ENCODE results near the gene CERS2. TPM values are rescaled to one million over a fixed set of nuclear protein-coding genes. Genes with fewer than 3 reads are reported as not detected.

CERS2 gene, protein sequence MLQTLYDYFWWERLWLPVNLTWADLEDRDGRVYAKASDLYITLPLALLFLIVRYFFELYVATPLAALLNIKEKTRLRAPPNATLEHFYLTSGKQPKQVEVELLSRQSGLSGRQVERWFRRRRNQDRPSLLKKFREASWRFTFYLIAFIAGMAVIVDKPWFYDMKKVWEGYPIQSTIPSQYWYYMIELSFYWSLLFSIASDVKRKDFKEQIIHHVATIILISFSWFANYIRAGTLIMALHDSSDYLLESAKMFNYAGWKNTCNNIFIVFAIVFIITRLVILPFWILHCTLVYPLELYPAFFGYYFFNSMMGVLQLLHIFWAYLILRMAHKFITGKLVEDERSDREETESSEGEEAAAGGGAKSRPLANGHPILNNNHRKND
- polyA plus RNA-seq (ENCODE audit: insufficient read length in 4 of 4), result 100 to 1,000 TPM; 275 to 297 (median 293) TPM

DNA sequence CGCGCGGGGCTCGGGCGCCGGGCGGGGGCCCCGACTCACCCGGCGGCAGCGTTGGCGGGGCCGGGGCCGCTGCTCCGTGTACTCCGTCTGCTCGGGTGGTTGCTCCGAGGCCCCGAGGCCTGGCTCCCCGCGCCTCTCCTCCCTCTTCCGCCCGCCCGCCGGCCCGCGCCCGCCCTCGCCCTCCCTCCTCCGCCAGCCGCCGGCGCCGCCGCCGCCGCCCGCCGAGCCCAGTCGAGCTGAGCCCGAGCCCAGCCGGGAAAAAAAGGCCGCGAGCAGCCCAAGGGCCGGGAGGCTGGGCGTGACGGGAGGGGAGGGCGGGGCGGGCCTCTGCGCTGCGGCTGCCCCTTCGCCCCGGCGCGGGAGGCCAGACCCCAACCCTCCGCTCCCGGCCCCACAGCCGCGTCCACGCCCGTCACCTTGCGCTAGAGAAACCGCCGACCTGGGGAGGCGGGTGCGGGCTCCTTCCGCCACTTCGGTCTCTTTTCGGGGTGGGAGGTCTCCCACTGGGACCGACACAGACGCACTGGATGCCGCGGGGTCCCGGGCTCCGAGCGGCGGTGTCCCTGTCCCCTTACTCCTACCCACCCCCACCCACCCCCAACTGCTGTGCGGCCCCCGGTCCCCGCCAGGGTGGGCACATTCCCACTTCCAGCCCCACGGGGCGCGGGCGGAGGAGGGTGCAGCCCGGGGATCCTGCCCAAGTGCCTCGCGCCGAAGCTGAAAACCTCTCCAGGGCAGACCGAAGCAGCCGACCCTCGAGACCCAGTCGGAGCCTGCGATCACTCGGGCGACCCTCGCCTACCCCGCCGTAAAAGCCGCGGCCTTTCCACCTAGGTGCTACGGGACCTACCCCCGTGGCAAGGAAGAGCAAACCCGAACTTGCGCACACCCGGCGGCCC is at the start of gene CERS2:
TSS of gene CERS2 (minus strand) at position 256 of the 899 bp plus-strand sequence. CDS start 5,745 bp downstream, outside the sequence.
- DNase-seq (ENCODE audit: low read depth in 4 of 4, low spot score in 2 of 4), result peak in 2 of 4 donors; percentile 69 to 71

GRCh38 chr1:151013518-151013917 is 38.9 kb upstream of the CERS2 start:
- peak in 2 of 4 donors; percentile 58 to 75 for DNase-seq (ENCODE audit: low read depth in 4 of 4, low spot score in 2 of 4)

DNA sequence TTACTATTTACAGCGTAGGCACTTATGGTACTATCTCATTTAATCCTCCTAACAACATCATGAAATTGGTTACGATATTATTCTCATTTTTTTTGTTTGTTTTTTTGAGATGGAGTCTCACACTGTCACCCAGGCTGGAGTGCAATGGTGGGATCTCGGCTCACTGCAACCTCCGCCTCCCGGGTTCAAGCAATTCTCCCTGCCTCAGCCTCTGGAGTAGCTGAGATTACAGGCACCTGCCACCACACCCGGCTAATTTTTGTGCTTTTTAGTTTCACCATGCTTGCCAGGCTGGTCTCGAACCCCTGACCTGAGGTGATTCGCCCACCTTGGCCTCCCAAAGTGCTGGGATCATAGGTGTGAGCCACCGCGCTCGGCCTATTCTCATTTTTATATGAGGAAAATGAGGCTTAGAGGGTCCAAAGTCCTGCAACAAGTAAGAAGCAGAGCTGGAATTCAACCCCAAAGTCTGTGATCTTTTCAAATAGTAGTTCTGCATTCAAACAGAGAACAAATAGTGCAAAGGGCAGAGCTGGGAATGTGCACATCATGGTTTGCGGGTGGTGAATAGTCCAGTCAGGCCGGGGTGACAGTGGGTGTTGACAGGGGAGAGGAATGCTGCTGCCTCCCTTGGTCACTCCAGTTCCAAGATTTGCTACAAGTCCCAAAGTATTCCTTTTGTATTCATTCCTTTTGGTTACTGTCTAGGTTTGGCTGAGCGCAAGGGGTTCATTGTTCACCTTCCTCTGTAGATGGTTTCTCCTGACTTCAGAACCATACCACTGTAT is 38.2 kb upstream of the CERS2 start:
- DNase-seq (ENCODE audit: low read depth in 4 of 4, low spot score in 2 of 4), result no peak

DNA sequence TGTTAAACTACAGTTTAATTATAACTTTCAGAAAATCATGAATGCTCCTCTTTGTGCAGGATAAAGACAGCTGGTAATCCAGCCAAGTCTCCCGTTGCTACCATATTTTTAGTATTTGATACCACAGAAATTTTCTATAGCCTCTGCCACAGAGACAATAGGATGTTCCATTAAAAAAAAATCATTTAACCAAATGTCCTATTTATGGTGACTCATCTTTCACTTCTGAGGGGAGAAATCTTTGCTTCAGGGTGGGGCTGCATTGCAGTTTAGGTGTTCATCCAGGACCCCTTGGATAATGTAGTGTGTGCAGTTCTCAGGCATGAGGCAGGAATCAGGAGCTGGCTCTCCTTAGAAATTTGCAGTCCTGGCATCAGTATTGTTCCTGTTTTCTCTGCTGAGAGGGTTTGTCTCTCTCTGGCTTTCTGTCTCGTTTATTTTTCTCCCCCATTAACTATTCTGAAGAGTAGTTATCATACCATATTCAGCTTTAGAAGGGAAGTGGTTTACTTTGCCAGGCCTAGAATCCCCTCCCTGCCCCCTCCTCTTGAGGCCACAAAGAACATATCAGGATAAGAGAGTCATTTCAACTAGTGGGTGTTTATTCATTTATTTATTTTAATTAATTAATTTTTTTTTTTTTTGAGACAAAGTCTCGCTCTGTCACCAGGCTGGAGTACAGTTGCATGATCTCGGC is 36.7 kb upstream of the CERS2 start:
- DNase-seq (ENCODE audit: low read depth in 4 of 4, low spot score in 2 of 4), result no peak

- no peak for DNase-seq (ENCODE audit: low read depth in 4 of 4, low spot score in 2 of 4)
These were observed 35.7 kb upstream of the CERS2 start for GRCh38 chr1:151010346-151010726.

DNA sequence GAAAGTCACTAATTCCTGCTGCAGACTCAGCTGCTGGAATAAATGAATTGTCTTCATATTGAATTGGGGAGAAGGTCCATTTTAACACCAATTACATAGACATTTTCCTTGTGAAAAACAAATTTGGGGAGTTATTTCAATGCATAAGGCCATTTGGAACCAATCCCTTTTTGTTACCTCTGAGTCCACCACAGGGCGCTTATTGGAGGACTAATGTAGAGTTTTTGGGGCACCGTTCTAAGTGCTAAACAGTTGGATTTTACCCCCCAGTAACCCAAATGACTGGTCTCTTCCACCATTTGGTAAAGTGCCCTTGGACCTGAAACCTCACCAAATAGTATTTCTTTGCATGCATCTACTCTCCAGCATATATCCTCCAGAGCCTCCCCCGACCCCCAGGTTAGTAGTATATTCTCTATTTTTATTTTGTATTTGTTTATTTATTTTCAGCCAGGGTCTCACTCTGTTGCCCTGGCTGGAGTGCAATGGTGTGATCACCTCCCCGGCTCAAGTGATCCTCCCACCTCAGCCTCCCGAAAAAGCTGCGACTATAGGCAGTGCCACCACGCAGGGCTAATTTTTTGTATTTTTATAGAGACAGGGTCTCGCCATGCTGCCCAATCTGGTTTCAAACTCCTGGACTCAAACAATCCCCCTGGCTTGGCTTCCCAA is 35.2 kb upstream of the CERS2 start:
- no peak for DNase-seq (ENCODE audit: low read depth in 4 of 4, low spot score in 2 of 4)

DNA sequence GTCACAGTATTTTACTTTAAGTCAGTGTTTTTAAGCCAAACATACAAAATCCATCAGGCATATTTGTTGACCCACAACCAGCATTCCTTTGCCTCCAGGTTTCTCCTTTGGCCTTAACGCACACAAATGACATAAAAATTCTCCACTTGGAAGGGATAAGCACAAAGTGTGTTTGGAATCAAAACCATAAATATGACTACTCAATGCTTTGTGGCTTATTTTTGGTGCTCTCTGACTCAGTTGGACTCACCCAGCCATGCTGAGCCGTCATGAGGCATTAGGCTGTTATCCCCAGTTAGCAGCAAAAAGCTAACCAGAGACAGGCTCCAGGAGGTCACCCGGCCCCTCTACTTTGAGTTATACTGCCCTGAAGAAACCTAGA is 34.6 kb upstream of the CERS2 start:
- DNase-seq (ENCODE audit: low read depth in 4 of 4, low spot score in 2 of 4), result no peak

DNA sequence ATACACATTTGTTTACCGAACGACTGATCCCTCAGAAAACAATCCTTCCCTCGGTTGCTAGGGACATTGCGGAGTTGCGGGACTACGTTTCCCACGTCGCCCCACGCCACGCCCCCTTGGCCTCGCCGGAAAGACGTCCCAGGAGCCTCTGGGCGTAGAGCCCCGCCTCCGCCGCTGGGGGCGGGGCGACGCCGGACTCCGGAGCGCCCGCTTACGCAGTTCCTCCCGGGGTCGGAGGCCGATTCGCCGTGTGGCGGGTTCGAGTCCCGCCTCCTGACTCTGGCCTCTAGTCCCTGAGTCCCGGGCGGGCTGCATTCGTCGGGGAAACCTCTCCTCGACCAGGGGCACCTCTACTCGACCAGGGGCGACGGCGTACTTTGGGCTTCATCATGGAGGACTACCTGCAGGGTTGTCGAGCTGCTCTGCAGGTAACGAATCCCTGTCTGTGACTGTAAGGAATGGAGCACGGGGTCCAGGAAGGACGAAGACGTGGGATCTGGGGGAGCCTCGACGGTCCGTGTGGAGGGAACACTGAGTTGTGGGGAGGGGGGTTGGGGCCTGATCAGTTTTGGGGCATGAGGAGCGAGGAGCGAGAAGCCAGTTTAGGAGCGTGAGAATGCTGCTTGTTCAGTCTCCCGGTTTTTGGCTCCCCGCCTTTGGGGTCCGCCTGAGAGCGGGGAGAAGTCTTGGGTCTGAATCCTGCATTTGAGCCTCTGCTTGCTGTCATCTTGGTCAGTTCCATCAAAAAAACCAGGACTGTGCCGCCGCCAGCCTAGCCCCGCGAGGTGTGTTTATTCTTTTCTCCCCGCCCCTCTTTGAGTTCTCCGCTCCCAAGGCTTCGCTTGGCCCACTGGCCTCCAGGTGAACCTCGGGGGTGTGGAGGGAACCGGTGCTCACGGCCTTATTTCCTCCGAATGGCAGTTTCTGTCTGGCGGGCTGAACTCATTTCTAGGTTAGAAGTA is 33.9 kb upstream of the CERS2 start, which contains the start of gene PRUNE1:
TSS of gene PRUNE1 (plus strand) at position 206 of the 962 bp plus-strand sequence. CDS start at position 390, 184 bp downstream.
- DNase-seq (ENCODE audit: low read depth in 4 of 4, low spot score in 2 of 4), result peak; percentile 85 to 96 (median 94)

DNA sequence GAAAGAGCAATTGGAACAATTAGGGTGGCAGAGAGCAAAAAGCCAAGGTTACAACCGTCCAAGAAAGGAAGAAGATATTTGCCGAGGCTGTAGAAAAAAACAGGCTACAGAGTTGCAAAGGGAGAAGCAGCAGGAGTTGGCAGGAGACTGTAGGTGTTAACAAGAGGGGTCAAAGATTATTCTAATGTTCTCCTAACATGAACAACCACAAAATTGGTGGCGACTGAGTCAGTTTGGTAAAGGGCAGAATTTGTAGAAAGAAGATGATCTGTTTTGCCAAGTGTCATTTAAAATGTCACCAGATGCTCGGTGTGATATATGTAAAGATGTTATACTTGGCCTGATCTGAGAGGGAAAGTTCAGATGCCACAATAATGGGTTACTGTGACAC is 33.2 kb upstream of the CERS2 start:
- DNase-seq (ENCODE audit: low read depth in 4 of 4, low spot score in 2 of 4), result no peak

- DNase-seq (ENCODE audit: low read depth in 4 of 4, low spot score in 2 of 4), result peak in 2 of 4 donors; percentile 68 to 80
These were observed 31.9 kb upstream of the CERS2 start, which contains the start of gene MINDY1 for GRCh38 chr1:151006327-151007052. TSS of gene MINDY1 (minus strand) at chr1:151006902. CDS start at chr1:151002617, 4,285 bp downstream.

DNA sequence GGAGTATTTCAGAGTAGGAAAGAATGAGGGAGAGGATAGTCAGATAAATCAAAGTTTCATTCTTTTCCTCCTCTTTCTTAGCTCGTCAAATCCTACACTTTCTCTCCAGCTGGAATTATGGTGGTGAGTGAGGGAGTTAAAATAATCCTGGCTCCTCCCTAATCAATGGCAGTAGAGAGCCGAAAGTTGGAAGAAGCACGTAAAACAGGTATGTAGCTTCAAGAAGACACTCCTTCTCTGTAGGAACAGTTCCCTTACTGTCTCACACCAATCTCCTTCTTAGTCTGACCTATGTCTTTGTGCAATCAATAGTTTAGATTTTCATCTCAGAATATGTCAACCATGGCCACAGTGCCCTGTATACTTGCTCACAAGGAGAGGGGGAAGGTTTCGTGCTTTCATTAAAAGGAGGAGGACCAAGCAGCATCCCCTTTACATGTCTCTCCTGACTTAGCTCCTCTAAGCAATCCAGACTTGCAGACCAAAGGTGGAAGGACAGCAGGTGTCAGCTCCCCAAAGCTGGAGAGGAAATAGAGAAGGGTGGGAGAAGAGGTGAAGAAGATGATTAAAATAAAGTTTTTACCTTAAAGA is 31.2 kb upstream of the CERS2 start:
- no peak for DNase-seq (ENCODE audit: low read depth in 4 of 4, low spot score in 2 of 4)

DNA sequence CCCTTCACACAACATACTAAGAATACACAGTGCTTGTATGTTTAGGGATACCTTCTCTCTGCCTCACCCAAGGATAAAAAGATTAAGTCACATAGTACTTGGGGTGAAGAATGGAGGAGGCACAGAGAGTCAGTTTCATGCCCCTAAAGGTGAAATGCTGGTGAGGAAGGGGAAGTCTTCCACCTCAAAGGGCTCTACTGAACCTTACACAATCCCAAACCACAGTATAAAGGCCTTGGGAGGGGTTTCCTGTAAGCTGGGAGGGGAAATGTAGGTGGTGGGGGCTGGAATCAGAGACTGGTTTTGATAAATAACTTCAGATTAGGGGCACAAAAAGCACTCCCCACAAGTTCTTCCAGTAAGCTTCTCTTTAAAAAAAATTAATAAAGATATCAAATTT is 28.5 kb upstream of the CERS2 start:
- DNase-seq (ENCODE audit: low read depth in 4 of 4, low spot score in 2 of 4), result no peak

GRCh38 chr1:151002611-151003010 is 28.0 kb upstream of the CERS2 start:
- DNase-seq (ENCODE audit: low read depth in 4 of 4, low spot score in 2 of 4), result no peak

DNA sequence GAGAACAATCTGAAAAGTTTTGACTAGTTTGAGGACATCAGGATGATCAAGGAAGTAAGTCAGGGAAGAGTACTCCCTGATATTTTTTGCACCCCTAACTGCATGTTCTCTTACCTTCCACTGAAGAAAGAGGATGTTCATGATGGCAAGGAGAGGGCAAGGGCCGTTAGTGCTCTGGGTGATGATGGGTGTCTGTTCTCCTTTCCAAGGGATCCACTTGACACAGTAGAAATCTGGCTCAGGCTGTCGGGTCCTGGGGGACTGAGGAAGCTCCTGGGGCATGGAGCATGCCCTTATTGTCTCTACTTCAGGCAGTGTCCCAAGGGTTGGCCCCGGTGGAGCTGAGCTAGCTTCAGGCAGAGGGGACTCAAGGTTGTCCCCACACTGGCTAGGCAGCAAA is 27.4 kb upstream of the CERS2 start:
- DNase-seq (ENCODE audit: low read depth in 4 of 4, low spot score in 2 of 4), result no peak

DNA sequence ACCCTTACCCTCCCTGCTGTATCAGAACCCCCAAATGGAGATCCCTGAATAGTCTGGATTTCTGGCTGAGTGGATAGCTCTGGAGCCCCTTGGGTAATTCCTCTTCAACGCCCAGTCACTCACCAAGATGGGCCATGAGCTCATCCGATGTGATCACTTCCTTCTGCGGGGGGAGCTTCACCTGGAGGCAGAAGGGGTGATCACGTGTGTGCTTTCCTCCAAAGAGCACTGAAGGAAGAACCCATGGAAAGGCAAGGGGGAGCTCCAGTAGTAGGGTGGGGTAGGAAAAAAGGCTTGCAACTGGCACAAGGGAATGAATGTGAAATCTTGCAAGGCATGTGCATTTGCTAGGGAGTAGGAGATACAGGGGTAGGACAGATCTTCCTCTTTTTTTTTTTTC is 27.0 kb upstream of the CERS2 start:
- DNase-seq (ENCODE audit: low read depth in 4 of 4, low spot score in 2 of 4), result no peak

DNA sequence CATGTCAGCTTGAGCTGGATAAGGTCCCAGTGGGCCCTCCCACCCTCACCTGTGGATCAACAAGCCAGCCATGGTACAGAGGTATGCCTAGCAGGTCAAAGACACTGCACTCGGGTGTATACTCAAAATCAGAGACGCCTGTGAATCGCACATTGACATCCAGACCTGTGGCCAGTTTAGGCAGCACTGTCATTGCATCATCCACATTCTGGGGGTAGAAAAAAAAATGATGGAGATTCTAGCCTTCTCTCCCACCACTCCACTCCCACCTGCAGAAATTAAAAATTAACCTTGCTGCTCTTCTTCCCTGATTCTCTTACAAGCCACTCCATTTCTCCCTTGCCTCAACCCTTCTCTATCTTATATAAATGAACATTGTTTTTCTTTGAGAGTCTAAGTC is 25.8 kb upstream of the CERS2 start:
- DNase-seq (ENCODE audit: low read depth in 4 of 4, low spot score in 2 of 4), result no peak

DNA sequence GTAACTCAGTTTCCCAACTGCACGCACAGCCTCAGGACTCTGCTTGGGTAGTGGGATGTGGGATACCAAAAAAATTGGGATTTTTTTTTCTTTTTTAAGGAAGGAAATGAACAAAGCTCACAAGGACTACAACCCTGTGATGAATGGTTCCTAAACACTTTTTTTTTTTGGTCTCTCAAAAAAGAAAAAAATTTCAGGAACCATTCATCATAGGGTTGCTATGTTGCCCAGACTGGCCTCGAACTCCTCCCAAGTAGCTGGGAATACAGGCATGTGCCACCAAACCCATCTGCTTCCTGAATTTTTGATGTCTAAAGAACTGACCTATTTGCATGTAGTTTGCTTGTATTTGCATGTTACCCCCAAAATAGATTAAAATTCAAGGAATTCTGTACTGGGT is 25.3 kb upstream of the CERS2 start:
- no peak for DNase-seq (ENCODE audit: low read depth in 4 of 4, low spot score in 2 of 4)
